H1 (cell line): ENCODE measurements around the gene TIMM22. TPM values are rescaled to one million over a fixed set of nuclear protein-coding genes. Genes with fewer than 3 reads are reported as not detected.

ENCODE experiments used
- ASH2L ChIP-seq: fragments of 200-600, 300-600 bp; sonication (generic); IDR thresholded peaks from one replicate; pipeline ENCODE4 v1.7.1; 2017; ENCODE audit warnings: low read length
- CHD7 ChIP-seq: fragments of 300-600 bp; sonication (generic); IDR thresholded peaks from 2 replicates; pipeline ENCODE4 v1.7.1; 2012; ENCODE audit warnings: low read length, moderate library complexity, mild to moderate bottlenecking, inconsistent platforms; ENCODE audit not compliant: insufficient replicate concordance
- JUND ChIP-seq: IDR thresholded peaks from 2 replicates; pipeline ENCODE4 v1.6.1; 2011; ENCODE audit warnings: mild to moderate bottlenecking, improper control_type of control experiment, low read length
- RAD21 ChIP-seq, 2 experiments: IDR thresholded peaks in 1 of 2; conservative IDR thresholded peaks in 1 of 2; 2 replicates each; pipeline ENCODE4 v1.6.1; 2011; ENCODE audit warnings: low read depth in 2 of 2, low read length in 2 of 2, improper control_type of control experiment in 1 of 2, inconsistent platforms in 1 of 2, mild to moderate bottlenecking in 1 of 2, moderate library complexity in 1 of 2
- RFX5 ChIP-seq: IDR thresholded peaks from 2 replicates; pipeline ENCODE4 v1.6.1; 2011; ENCODE audit warnings: low read depth, low read length, improper control_type of control experiment, borderline replicate concordance
- SUZ12 ChIP-seq: fragments of 200-600 bp; sonication (generic); IDR thresholded peaks from 2 replicates; pipeline ENCODE4 v1.6.1; 2012; ENCODE audit warnings: mild to moderate bottlenecking, inconsistent platforms, low read length, moderate library complexity, mixed read lengths
- polyA plus RNA-seq, 7 experiments: library from polyadenylated mRNA; depleted of rRNA in 3 of 7; stranded (reverse) in 5 of 7; unstranded in 2 of 7; fragments of >200 nt in 5 of 7; fragments of 200-250 nt in 2 of 7; gene quantifications; 1 replicate in 5 of 7; 2 replicates in 1 of 7; 4 replicates in 1 of 7; pipeline versions ENCODE4 v1.2.1 to v1.2.3, GENCODE V29; 2011 to 2013; ENCODE audit warnings: missing spikeins in 2 of 7, mixed read lengths in 2 of 7
- total RNA-seq: library from RNA; stranded (reverse); fragmentation: NEBNext Ultra II Directional; extraction: Animal tissue kit (Norgen Biotek cat#: 25700); gene quantifications from 2 replicates; pipeline ENCODE4 v1.2.1, GENCODE V29; 2021

TIMM22 gene
- total and polyA plus RNA-seq, 2 of the 8 experiments (the other 6 are each of a cell fraction or from before 2014, with no cell fraction given): 13.8 to 17.4 TPM

GRCh38 chr17:1021147-1021546 lies 24.2 kb downstream of the TIMM22 start (continued):
- TF ChIP-seq RAD21 (IDR thresholded peaks at IDR 0.05 in 1 of 2, conservative IDR thresholded peaks at IDR 0.05 in 1 of 2; ENCODE audit: low read depth in 2 of 2, low read length in 2 of 2) (no peak), SUZ12 (no peak), RFX5 (no peak), CHD7 (no peak), ASH2L (no peak), JUND (no peak)
- TF ChIP-seq, all 59 proteins: peak for 0
